Left renal cortex interstitium (tissue), 4 donors: Measurements from ENCODE around the gene SYNE2. TPM values are rescaled to one million over a fixed set of nuclear protein-coding genes. Genes with fewer than 3 reads are reported as not detected.
"Not testable (repeated sequence)": the region's sequence is repeated elsewhere in the genome, so short reads cannot be mapped to it uniquely, and the experiment has no call there.

Experiments used
- DNase-seq, 4 donors: peaks; one replicate each; pipeline ENCODE4 v3.0.0-alpha.2; 2013; ENCODE audit warnings: low read depth in 4 of 4, low spot score in 2 of 4, missing footprints in 1 of 4
- polyA plus RNA-seq, 4 donors: library from polyadenylated mRNA; unstranded; fragments of 120-200 nt; gene quantifications; one replicate each; pipeline ENCODE4 v1.2.1, GENCODE V29; 2013; ENCODE audit not compliant: insufficient read length in 4 of 4

Gene SYNE2
- polyA plus RNA-seq, 4 donors, result 82.1 to 148 (median 117) TPM

DNA sequence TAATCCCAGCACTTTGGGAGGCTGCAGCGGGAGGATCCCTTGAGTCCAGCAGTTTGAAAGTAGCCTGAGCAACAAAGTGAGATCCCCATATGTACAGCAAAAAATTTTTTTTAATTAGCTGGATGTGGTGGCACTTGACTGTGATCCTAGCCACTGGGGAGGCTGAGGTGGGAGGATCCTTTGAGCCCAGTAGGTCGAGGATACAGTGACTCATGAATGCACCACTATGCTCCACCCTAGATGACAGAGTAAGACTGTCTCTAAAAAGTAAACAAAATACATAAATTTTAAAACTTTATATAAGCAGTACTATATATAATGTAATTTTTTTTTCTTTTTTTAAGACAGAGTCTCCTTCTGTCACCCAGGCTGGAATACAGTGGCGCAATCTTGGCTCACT is 326.0 kb downstream of the SYNE2 start:
- no peak for DNase-seq

DNA sequence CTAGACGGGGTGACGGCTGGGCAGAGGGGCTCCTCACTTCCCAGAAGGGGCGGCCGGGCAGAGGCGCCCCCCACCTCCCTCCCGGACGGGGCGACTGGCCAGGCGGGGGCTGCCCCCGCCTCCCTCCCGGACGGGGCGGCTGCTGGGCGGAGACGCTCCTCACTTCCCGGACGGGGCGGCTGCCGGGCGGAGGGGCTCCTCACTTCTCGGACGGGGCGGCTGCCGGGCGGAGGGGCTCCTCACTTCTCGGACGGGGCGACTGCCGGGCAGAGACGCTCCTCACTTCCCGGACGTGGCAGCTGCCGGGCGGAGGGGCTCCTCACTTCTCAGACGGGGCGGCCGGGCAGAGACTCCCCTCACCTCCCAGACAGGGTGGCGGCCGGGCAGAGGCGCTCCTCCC is 330.1 kb downstream of the SYNE2 start:
- not testable (repeated sequence) for DNase-seq

DNA sequence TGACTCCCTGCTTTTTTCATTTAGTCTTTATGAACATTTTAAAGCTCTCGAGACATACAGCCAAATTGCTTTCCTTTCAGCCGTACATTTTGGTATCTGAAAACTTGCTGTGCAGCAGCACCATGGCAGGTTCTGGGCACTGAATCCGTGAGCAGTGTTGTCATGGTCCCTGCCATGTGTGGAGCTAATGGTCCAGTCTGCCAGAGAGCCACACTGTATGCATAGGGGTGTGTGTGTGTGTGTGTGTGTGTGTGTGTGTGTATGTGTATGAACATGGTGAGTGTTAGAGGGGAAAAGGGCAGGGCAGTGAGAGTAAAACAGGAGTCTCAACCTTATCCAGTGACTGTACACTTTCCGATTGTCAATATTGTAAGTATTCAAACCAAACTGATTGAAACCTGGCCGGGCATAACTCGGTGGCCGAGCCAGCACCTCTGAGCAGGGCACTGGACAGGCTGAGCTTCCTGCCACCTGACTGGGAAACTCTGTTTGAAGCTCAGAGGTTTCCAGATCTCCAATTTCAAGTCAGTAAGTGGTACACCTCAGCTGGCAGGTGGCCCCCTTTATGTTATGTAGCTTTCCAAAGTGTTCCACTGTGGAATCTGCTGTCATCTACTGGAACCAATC is 331.4 kb downstream of the SYNE2 start:
- no peak for DNase-seq

DNA sequence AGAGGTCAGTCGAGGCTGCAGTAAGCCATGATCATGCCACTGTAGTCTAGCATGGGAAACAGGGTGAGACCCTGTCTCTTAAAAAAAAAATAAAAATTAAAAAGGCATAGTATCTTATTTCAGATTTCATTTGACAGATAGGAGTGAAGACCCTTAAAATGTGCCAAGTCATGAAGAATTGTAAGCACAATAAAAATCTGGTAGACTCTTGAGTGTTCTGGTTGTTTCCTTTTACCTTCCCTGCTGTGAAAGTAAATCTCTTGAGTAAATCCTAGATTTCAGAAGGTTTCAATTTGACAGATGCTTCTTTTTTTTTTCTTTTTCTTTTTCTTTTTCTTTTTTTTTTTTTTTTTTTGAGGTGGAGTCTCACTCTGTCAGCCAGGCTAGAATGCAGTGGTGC is 332.4 kb downstream of the SYNE2 start:
- DNase-seq, result no peak

DNA sequence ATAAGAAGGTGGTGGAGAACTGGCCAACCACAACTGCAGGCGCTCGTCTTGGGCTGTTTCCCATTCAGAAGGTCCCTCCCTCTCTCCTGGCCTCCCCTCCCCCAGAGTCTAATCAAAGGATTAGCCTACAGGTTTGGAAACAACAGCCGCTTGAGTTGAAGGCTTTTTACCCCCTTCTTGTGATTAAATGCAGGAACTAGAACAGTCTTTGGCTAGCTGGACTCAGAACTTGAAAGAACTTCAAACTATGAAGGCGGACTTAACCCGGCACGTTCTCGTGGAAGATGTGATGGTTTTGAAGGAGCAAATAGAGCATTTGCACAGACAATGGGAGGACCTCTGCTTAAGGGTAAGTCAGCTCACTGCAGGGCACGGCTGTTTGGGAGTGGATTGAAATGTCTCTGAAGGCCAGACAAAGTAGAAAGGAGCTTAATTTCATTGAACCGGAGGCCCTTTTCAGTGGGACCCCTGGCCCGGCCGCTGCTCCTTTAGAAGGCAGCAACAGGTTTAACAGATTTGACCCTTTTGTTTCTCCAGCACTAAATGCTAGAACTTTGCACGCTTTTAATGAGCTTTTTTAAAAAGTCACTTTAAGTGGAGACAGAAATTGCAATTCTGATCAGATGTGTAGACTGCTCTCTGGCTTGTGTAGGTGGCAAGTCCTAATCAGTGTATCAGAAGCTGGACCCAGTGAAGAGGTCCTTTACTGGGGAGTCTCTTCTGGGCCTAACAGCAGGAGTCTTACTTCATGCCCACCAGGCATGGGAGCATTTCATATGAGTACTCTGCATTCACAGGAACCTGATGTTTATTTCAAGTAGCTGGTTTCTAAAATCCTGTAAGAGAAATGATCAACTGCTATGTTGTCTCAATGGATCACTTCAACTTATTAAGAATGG is 333.7 kb downstream of the SYNE2 start:
- no peak for DNase-seq

DNA sequence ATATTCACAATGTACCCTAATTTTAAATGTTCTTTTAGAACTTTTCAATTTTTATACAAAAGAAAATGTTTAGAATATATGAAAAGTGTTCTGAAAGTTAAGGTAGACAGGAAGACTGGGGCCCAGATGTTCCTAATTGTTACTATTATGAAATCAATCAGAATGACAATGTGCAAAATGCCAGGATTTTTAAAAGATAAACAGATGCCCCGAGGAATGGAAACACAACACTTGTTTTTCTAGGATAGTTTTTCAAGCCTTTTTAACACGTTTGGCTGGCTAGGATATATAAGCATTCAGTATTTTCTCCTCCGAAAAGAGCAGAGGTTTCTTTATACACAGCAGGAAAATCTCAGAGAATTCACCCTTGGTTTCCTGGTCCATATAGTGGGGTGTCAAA is 334.5 kb downstream of the SYNE2 start:
- DNase-seq, result no peak

DNA sequence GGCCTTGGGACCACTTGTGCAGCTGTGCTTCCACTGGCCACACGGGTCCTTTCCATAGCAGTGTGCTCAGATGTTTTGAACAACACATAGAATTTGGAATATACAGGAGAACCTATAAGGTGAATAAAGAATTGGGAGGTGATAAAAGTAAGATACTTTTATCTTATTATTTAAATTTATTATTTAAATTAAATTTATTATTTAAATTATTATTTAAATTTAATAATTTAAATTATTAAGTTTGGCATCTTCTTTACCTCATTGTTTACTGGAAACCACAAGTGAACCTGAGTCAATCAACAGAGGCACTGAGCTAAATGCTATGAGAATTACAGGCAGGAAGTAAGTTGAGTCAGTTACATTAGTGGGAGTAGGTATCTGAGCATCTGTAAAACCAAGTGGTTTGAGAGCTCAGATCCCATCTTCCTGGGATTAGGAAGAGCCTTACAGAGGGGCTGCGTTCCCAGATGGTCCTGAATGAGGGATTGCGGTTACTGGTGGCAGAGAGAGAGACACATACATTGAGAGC is 338.2 kb downstream of the SYNE2 start:
- no peak for DNase-seq

DNA sequence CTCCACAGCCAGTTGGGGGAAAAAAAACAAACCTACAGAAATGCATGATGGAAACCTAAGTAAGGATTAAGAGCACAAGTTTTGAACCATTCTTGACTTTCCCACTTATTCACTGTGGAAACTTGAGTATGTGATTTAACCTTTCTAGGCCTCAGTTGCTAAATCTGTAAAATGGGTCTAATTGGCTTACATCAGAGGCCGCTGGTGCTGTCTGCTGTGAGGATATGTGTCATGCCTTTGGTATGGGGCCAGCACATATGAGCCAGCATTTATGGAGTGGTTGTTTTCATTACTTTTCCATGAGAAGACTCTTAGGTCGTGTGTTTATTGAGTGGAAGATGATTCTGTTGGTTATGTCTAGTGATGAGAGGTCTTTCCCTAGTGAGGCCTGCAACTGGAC is 339.0 kb downstream of the SYNE2 start:
- DNase-seq, result no peak

DNA sequence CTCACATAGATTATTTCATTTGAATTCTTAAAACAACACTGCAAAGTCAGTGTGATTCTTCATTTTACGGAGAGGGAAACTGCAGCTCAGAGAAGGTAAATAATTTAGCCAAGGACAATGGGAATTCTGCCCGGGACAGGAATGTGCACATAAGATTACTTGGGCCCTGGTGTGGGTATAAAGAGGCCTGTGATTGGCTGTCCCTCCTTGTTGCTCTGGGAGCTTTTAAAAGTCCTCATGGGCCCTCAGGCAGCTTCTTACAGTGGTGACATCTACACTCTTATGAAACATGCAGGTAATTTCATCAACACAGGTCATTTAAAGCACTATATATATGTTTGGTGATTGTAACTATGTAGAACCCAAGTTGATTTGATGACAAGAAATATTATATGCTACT is 341.0 kb downstream of the SYNE2 start:
- DNase-seq, result no peak

DNA sequence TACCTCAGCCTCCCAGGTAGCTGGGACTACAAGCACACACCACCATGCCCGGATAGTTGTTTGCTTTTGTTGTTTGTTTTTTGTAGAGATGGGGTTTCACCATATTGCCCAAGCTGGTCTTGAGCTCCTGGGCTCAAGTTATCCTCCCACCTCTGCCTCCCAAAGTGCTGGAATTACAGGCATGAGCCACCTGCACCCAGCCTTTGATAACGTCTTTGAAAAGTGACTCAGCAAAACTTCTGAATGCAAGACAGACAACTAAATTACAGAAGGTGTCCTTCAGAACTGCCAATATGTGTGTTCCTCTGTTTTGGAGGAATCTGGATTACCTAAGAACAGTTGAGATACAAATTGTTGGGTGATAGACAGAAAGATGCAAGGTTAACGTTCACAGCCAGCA is 341.6 kb downstream of the SYNE2 start:
- DNase-seq, result no peak

DNA sequence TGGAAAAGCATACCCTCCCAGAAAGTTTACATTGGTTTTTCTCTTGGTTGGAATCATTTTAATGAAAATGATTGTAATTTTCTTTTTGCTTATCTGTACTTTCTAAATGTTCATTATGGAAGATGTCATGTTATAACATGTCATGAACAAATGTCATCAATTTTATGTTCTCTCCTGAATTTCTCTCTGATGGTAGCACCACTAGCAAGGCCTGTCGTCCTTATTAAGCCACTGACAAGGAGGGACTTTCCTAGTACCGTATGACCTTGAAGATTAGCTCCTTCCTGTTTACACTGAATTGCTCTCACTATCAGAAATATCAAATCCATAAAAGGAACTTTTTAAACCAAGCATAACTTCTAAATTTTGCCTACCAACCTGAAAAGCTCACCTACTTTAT is 342.4 kb downstream of the SYNE2 start:
- no peak for DNase-seq

DNA sequence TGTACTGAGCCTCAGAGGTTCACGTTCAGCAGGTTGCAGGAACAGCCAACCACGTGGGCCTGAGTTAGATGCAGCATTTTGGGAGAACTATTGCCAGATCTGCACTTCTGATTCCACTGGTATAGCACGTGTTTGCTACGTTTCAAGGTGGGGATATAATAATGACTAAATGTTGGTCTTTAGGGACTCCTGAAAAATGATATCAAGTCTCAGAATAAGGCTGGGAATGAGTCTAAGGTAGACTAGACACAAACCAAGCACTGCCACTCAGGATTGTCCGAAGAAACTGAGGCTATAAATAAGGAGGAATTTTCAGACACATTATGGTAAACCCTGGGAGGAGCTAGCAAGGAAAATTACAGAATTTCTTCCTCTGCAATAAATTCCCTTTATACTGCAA is 343.3 kb downstream of the SYNE2 start:
- DNase-seq, result no peak

DNA sequence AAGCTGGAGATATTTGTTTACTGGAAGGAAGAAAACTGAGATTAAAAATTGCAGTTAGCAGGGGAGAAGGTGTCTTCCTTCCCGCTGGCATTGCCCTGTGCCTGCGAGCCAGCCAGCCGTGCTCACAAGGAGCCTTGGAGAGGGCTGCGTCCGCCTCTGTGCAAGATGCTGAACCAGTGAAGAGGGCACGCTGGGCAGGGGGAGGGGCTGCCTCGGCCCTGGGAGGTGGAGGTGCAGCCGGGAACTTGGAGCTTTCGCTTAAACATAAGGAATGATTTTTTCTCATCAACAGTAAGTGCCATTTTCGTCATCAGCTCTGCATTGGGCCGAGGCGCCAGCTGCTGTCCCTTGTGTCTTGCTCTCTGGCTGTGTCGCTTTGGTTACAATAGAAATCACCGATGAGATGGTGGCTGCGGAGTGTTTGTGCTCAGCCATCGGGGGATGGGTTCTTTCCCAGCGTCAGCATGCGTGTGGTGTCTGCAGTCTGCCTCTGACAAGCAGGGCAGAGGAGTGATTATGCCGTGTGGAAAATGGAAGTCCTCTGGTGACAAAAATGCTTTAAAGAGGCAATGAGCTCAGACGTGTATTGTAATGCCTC is 344.1 kb downstream of the SYNE2 start:
- peak in 2 of 4 donors; percentile 28 to 63 for DNase-seq

DNA sequence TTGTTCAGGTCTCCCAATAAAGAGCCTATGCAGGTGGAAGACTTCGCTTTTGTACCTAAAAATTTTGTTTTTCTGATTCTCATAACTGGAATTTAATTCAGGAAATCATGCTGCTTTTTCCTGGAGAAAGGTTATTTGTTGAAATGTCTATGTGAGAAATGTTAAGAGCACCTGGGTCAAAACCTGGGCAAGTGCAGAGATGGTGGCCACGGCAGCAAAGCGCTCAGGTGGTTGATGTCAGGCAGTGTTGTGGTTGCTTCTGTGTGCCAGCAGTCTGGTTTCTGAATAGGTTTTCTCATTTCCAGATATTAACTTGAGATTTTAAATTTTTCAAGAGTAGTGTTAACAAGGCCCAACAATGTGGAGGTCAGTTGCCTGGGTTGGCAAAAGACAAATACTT is 345.2 kb downstream of the SYNE2 start:
- DNase-seq, result no peak

DNA sequence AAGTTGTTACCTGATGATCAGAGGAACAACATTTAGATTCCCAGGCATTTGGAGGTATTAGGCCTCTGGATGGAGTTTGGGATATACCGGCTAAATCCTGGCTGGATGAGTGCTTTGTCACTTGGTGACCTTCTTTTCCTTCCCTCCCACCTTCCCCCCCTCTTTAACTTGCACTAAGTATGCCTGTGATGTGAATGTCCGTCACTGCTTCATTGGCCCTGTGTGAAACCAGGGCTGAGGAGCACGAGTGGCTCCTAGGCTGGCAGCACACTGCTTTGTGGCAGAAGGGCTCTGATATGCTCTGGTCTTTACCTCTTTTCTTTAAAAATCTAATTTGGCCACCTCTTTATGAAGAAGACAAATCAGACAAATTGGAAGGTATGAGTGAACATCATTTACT is 345.7 kb downstream of the SYNE2 start:
- no peak for DNase-seq

DNA sequence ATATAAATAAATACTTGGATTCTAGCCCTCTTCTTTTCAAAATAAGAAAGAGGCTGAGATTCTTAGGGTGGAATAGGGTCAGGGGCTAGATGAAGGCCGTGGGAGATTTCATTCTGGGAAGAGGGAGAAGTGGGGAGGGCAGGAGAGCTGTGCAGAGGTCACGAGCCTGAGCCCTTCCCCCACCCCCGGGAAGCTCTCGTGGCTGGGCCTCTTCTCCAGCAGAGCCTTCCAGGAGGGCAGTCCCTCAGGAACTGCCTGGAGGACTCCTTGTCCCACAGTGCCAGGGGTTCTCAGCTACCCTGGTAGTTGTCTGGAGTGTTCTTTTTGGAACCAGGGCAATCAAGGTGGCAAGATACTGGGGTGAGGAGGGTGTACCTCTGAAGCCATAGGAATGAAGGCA is 347.4 kb downstream of the SYNE2 start:
- DNase-seq, result no peak

DNA sequence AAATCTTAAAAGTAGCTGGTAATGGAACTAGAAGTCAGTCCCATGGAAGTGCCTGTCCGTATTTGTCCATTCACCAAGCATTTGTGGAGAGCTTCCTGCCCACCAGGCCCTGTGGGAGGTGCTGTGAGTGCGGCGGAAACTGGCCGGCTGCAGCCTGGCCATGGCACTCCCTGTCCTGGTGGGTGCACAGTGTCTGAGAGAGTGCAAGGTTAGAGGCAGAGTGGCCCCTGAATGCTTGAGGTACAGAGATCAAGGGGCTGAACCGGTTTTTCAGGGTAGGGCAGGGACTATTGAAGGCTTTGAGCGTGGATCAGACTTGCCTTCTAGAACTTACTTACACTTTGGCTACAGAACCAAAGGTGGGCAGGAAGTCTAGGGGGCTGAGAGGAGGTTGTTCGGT is 348.5 kb downstream of the SYNE2 start:
- no peak for DNase-seq

DNA sequence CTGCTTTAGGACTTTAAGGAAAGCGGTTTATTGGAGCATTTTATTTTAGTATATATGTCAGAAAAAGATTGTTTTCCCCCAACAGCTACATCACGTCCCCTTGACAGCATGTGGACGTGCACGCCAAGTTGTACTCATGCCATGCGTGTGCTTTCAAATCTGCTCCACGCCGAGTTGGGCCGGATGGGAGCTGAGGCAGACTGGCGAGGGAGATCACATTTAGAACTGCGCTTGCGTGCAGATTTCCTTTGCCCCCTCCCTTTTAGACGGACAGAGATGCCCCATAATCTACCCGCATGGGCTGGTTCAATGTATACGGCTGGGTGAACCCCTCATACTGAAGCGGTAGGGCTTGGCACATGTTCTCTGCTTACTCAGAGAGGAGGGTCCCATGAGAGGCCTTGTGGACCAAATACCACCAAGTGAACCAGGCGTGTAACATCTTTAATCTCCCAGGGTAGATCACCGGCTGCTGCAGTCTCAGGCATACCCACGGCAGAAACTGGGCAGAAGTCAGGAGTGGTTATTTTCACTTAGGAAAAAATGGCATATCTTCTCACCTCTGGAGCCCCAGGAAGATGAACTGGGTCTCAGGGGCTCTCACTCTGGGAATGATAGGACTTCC is 349.2 kb downstream of the SYNE2 start:
- no peak for DNase-seq

DNA sequence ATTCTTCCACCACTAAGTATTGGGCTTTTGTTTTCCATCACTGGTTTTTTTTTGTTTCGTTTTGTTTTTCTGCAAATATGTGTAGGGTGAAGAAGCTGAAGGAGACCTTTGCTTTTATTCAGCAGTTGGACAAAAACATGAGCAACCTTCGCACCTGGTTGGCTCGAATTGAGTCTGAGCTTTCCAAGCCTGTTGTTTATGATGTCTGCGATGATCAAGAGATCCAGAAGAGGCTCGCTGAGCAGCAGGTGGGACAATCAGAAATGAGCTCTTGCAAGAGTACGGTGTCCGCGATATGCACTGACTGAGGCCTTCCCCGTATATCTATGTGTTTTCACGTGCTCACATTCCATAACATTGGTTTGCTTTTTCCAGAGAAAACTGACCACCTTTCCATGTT is 349.9 kb downstream of the SYNE2 start:
- no peak for DNase-seq

DNA sequence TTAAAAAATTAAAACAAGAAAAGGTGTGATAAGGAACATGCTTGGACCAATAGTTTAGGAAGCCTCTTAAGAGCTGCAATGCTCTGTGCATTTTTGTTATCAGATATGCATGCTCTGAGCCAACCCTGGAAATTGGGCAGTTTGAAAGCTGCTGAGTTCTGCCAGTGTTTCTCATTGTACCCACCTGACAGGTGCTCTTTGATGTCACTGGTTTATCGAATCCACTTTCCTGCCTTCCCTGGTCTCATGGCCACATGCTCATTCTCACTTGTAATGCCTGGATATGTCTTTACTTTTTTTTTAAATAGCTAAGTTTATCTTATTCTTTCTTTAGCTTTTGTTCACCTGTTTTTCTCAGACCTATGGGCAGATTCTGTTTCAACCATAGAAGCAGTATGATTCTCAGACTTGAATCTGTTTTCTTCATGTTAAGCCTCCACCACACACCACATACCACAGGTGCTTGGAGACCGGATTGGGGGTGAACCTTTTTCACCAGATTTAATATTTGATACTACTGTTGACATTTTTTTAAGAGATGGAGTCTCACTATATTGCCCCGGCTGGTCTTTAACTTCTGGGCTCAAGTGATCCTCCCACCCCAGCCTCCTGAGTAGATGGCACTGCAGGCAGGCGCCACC is 350.7 kb downstream of the SYNE2 start:
- no peak for DNase-seq

DNA sequence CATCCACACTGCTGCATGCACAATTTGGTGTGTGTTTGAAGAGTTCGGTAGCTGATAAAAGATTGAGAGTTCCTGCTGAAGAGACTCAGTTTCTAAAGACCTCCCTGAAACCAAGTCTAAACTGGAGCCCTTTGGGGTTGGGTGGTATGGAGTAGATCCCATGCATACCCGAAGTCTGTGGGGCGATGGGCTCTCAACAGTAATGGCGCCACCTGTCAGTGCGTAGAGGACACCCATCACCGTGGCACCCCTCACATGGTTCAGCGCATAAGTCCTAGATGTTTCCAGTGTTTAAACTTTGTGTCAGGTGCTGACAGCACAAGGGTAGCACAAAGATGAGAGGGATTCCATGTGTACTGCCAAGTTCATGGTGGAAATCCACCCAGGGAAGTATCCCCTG is 355.5 kb downstream of the SYNE2 start:
- no peak for DNase-seq
